ENCODE data around the gene TAF12.

Gene TAF12

GRCh38 chr1:28582248-28582615, 60.6 kb downstream of the TAF12 start:
- TF ChIP-seq, protein P1, sequence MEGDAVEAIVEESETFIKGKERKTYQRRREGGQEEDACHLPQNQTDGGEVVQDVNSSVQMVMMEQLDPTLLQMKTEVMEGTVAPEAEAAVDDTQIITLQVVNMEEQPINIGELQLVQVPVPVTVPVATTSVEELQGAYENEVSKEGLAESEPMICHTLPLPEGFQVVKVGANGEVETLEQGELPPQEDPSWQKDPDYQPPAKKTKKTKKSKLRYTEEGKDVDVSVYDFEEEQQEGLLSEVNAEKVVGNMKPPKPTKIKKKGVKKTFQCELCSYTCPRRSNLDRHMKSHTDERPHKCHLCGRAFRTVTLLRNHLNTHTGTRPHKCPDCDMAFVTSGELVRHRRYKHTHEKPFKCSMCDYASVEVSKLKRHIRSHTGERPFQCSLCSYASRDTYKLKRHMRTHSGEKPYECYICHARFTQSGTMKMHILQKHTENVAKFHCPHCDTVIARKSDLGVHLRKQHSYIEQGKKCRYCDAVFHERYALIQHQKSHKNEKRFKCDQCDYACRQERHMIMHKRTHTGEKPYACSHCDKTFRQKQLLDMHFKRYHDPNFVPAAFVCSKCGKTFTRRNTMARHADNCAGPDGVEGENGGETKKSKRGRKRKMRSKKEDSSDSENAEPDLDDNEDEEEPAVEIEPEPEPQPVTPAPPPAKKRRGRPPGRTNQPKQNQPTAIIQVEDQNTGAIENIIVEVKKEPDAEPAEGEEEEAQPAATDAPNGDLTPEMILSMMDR (IDR thresholded peaks at IDR 0.05) = no peak
- Mint-ChIP-seq H3K9me3 (no peaks in the 10 kb centered on the region), H3K27ac (no peak overlapping the region), H3K27me3 (ENCODE audit: low read depth, poor library complexity) (peaks cover 20% of the 10 kb centered on the region), H3K4me1 (peaks cover 25% of the 10 kb centered on the region), H3K36me3 (ENCODE audit: low read depth) (peaks cover 33% of the 10 kb centered on the region), H3K4me3 (peak overlapping the region; percentile 94)
- no peak for DNase-seq

- Mint-ChIP-seq H3K4me3 (peak overlapping the region; percentile 94), H3K27ac (peak overlapping the region; percentile 83), H3K27me3 (ENCODE audit: low read depth, poor library complexity) (peaks cover 20% of the 10 kb centered on the region), H3K9me3 (no peaks in the 10 kb centered on the region), H3K4me1 (peaks cover 25% of the 10 kb centered on the region), H3K36me3 (ENCODE audit: low read depth) (peaks cover 38% of the 10 kb centered on the region)
- TF ChIP-seq, protein P1 (IDR thresholded peaks at IDR 0.05) = no peak
- peak; percentile 95 for DNase-seq
These were observed 61.2 kb downstream of the TAF12 start for GRCh38 chr1:28581531-28582247.

DNA sequence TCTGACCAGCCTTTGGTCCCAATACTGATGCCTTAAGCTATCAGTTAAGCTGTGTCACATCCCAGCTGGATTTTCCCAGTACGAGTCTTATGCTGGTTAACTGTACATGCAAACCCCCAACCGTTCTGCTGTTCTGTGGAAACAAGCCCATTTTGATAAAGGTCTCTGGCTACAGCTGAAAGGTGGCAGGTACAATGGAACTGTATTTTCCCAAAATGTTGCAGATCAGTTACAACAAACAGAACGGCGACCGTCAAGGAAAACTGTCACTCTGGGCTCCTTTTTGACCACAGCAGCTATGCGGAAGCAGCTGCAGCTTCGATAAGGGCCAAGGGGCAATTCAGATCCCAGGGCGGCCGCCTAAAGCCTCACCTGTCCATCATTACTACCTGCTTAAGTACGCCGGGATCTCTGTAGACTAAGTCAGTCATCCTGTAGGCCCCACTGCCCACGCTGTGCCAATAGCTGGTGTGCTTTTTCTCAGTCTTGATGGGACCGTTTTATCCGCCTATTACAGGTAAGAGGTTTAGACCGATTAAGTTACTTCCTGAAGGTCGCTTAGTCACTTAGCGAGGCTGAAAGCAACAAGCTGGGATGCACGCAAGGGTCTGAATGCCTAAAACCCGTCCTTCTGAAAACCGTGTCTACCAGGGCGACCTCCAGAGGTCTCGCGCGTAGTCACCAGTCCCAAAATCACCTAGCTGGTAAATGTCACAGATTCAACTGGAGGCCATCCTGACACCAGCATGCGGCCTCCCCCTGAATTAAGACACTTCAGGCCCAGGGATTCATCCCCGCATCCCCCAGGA, 61.9 kb downstream of the TAF12 start:
- peak overlapping the region; percentile 94 for H3K4me3 Mint-ChIP-seq
- H3K9me3 Mint-ChIP-seq = no peaks in the 10 kb centered on the region
- peaks cover 16% of the 10 kb centered on the region for H3K27me3 Mint-ChIP-seq (ENCODE audit: low read depth, poor library complexity)
- DNase-seq = peak; percentile 19
- H3K4me1 Mint-ChIP-seq = peaks cover 25% of the 10 kb centered on the region
- peaks cover 40% of the 10 kb centered on the region for H3K36me3 Mint-ChIP-seq (ENCODE audit: low read depth)
- TF ChIP-seq, protein P1 (IDR thresholded peaks at IDR 0.05) = no peak
- H3K27ac Mint-ChIP-seq = peak overlapping the region; percentile 83

GRCh38 chr1:28579401-28579800, 63.5 kb downstream of the TAF12 start:
- TF ChIP-seq, protein P1 (IDR thresholded peaks at IDR 0.05) = no peak
- DNase-seq = no peak
- H3K36me3 Mint-ChIP-seq (ENCODE audit: low read depth) = peaks cover 49% of the 10 kb centered on the region
- H3K27me3 Mint-ChIP-seq (ENCODE audit: low read depth, poor library complexity) = peaks cover 16% of the 10 kb centered on the region
- H3K4me3 Mint-ChIP-seq = peak overlapping the region; percentile 94
- peaks cover 25% of the 10 kb centered on the region for H3K4me1 Mint-ChIP-seq
- H3K27ac Mint-ChIP-seq = peak overlapping the region; percentile 23
- no peaks in the 10 kb centered on the region for H3K9me3 Mint-ChIP-seq

- H3K4me3 Mint-ChIP-seq = no peak overlapping the region
These were observed 64.1 kb downstream of the TAF12 start for GRCh38 chr1:28578696-28579218.

More at GRCh38 chr1:28578696-28579218, 64.1 kb downstream of the TAF12 start:
- no peak for DNase-seq
- Mint-ChIP-seq H3K36me3 (ENCODE audit: low read depth) (peaks cover 49% of the 10 kb centered on the region), H3K4me1 (peaks cover 25% of the 10 kb centered on the region), H3K27ac (peak overlapping the region; percentile 16), H3K27me3 (ENCODE audit: low read depth, poor library complexity) (peaks cover 16% of the 10 kb centered on the region), H3K9me3 (no peaks in the 10 kb centered on the region)
- TF ChIP-seq, protein P1 (IDR thresholded peaks at IDR 0.05) = no peak
